Naive thymus-derived CD4-positive, alpha-beta T cell (primary cell): ENCODE results near the gene FZD2. TPM values are rescaled to one million over a fixed set of nuclear protein-coding genes. Genes with fewer than 3 reads are reported as not detected.

Source experiments
- ATAC-seq: fragments of 150-1000 bp; cut with Tn5 transposase; 2 replicates; pipeline ENCODE4 v1.10.0; 2021; ENCODE audit warnings: mild to moderate bottlenecking, moderate library complexity
- CTCF ChIA-PET: fragments of 350-600 bp; sonication (Branson Sonifier 250); formaldehyde crosslinking; loops from one replicate; lab custom pipeline; 2021; ENCODE audit warnings: antibody characterized with exemption; lab: Charles Lee
- POLR2A ChIA-PET: fragments of 350-600 bp; sonication (Branson Sonifier 250); formaldehyde crosslinking; loops from one replicate; lab custom pipeline; 2021; ENCODE audit warnings: antibody characterized with exemption, inconsistent platforms; lab: Charles Lee
- DNase-seq, 9 donors: peaks; one replicate each; pipeline versions ENCODE4 v3.0.0 to v3.0.0-alpha.2; 2020 to 2022; ENCODE audit warnings: mixed read lengths in 1 of 9
- H3K27ac ChIP-seq: one replicate; pipeline ENCODE4 v1.7.0; 2013; ENCODE audit warnings: mild to moderate bottlenecking, low read depth, low read length, moderate library complexity
- H3K27me3 ChIP-seq, 2 donors: one replicate each; pipeline ENCODE4 v1.7.0; 2013; ENCODE audit warnings: low read length in 2 of 2, mild to moderate bottlenecking in 2 of 2, moderate library complexity in 2 of 2; ENCODE audit not compliant: control insufficient read depth in 2 of 2, insufficient read depth in 2 of 2
- H3K36me3 ChIP-seq, 3 experiments: 1 replicate in 2 of 3; 2 replicates in 1 of 3; pipeline ENCODE4 v1.7.0; 2013; ENCODE audit warnings: low read length in 3 of 3, mild to moderate bottlenecking in 3 of 3, moderate library complexity in 1 of 3; ENCODE audit not compliant: insufficient read depth in 3 of 3, control insufficient read depth in 2 of 3
- H3K4me1 ChIP-seq, 2 donors: one replicate each; pipeline ENCODE4 v1.7.0; 2013; ENCODE audit warnings: low read length in 2 of 2, mild to moderate bottlenecking in 2 of 2, moderate library complexity in 1 of 2; ENCODE audit not compliant: control insufficient read depth in 2 of 2, insufficient read depth in 2 of 2
- H3K4me3 ChIP-seq: 2 replicates; pipeline ENCODE4 v1.7.0; 2013; ENCODE audit warnings: mild to moderate bottlenecking, low read length
- H3K9me3 ChIP-seq, 3 experiments: 1 replicate in 2 of 3; 2 replicates in 1 of 3; pipeline ENCODE4 v1.7.0; 2013; ENCODE audit warnings: low read length in 3 of 3; ENCODE audit not compliant: control insufficient read depth in 2 of 3
- H3K27ac Mint-ChIP-seq, 9 donors: one replicate each; pipeline ENCODE4 v1.8.0; 2020 to 2022; ENCODE audit warnings: mixed read lengths in 9 of 9, mild to moderate bottlenecking in 8 of 9, moderate library complexity in 5 of 9, inconsistent platforms in 2 of 9
- H3K27me3 Mint-ChIP-seq, 5 donors: one replicate each; pipeline ENCODE4 v1.8.0; 2021 to 2022; ENCODE audit warnings: mixed read lengths in 5 of 5, mild to moderate bottlenecking in 1 of 5
- H3K36me3 Mint-ChIP-seq, 5 donors: one replicate each; pipeline ENCODE4 v1.8.0; 2020 to 2022; ENCODE audit warnings: mixed read lengths in 5 of 5, mild to moderate bottlenecking in 3 of 5, inconsistent platforms in 1 of 5
- H3K4me1 Mint-ChIP-seq, 7 donors: one replicate each; pipeline ENCODE4 v1.8.0; 2020 to 2022; ENCODE audit warnings: mixed read lengths in 7 of 7, mild to moderate bottlenecking in 3 of 7, inconsistent platforms in 1 of 7
- H3K4me3 Mint-ChIP-seq, 10 donors: one replicate each; pipeline ENCODE4 v1.8.0; 2020 to 2022; ENCODE audit warnings: mild to moderate bottlenecking in 10 of 10, mixed read lengths in 10 of 10, moderate library complexity in 6 of 10, inconsistent platforms in 2 of 10
- H3K9me3 Mint-ChIP-seq, 11 donors: one replicate each; pipeline ENCODE4 v1.8.0; 2020 to 2022; ENCODE audit warnings: mixed read lengths in 11 of 11, mild to moderate bottlenecking in 4 of 11, inconsistent platforms in 1 of 11, moderate library complexity in 1 of 11
- intact Hi-C, 2 donors: fragments of 100-400 bp; cut with micrococcal nuclease; formaldehyde crosslinking; loops; one replicate each; pipeline ENCODE4 v1.15.1; 2023
- polyA plus RNA-seq, 2 donors: library from polyadenylated mRNA; unstranded; fragments of 300-500 nt; fragmentation: Illumina TruSeq; gene quantifications; one replicate each; pipeline ENCODE4 v1.2.3, GENCODE V29; 2021
- total RNA-seq, 6 experiments: library from RNA in 5 of 6; stranded (reverse) in 5 of 6; gene quantifications; 1 replicate in 5 of 6; 2 replicates in 1 of 6; pipeline ENCODE4 v1.2.3 and lab custom pipeline; 2021 to 2026

Gene FZD2
- total and polyA plus RNA-seq, 7 experiments from 2014 or later = 0.13 to 1.7 (median 0.17) TPM; not detected in 3

DNA sequence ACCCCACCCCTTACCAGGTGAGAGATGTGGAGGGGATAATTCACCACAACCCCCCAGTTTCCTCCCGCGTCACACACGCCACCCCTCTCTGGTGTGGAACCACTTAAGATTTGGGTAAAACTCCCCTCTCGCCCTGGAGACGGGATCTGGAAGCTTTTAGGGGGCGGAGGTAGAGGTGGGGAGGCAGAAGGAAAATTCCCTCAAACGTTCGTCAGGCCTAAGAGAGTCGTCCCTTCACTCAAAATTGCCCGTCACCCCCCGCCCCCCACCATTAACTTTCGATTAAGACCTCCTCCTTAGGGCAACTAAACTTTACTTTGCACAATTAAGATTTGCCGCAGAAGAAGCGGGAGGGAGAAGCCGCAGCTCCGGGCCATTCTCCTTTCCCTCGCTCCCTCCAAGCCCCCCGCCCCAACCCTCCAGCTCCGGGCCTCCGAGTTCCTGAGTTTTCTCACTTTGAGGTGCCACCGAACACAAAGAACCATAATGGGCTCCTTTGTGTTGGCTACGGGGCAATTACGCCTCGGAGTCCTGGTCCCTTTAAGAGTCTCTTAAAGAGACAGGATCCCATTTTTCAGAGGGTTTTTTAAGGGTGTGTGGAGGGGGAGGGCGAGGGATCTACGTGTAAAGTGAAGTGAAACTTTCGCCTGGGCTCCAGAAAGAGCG is 985 bp upstream of the FZD2 start:
- ChIA-PET POLR2A (no interaction called here), CTCF (no interaction called here)
- Histone ChIP-seq H3K4me1 (peaks cover 3 to 11% of the 10 kb centered on the region in 2 donors), H3K36me3 (no peaks in the 10 kb centered on the region), H3K9me3 (no peaks in the 10 kb centered on the region), H3K27me3 (peaks cover 0 to 11% of the 10 kb centered on the region in 2 donors), H3K4me3 (peak overlapping the region; percentile 70), H3K27ac (no peak overlapping the region)
- Mint-ChIP-seq H3K27ac (peak overlapping the region in 3 of 9 donors; percentile 24 to 61 (median 42)), H3K4me3 (peak overlapping the region; percentile 81 to 97 (median 92)), H3K9me3 (peaks cover 0 to 3% (median 0%) of the 10 kb centered on the region in 11 donors), H3K27me3 (peaks cover 62 to 82% (median 67%) of the 10 kb centered on the region in 5 donors), H3K36me3 (peaks cover 0 to 4% (median 3%) of the 10 kb centered on the region in 5 donors), H3K4me1 (peaks cover 14 to 33% (median 27%) of the 10 kb centered on the region in 7 donors)
- intact Hi-C loops = loop anchor here in 1 of 2 donors (1.0 to 2.0 kb wide), 2 partner anchors 53 to 219 kb away; partner anchors contain the start of gene GPATCH8
- ATAC-seq (peak; percentile 59), DNase-seq (peak in 4 of 9 donors; percentile 3 to 16 (median 12))

DNA sequence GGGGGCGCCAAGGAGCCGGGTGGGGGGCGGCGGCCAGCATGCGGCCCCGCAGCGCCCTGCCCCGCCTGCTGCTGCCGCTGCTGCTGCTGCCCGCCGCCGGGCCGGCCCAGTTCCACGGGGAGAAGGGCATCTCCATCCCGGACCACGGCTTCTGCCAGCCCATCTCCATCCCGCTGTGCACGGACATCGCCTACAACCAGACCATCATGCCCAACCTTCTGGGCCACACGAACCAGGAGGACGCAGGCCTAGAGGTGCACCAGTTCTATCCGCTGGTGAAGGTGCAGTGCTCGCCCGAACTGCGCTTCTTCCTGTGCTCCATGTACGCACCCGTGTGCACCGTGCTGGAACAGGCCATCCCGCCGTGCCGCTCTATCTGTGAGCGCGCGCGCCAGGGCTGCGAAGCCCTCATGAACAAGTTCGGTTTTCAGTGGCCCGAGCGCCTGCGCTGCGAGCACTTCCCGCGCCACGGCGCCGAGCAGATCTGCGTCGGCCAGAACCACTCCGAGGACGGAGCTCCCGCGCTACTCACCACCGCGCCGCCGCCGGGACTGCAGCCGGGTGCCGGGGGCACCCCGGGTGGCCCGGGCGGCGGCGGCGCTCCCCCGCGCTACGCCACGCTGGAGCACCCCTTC is 484 bp downstream of the FZD2 start:
- H3K4me1 Mint-ChIP-seq = peaks cover 18 to 33% (median 27%) of the 10 kb centered on the region in 7 donors
- H3K27ac ChIP-seq = no peak overlapping the region
- no peaks in the 10 kb centered on the region for H3K36me3 ChIP-seq
- intact Hi-C loops = loop anchor here in 1 of 2 donors (2.0 kb wide), 1 partner anchor 55 kb away; the partner anchor contains the start of gene GPATCH8
- peaks cover 0 to 3% (median 0%) of the 10 kb centered on the region in 11 donors for H3K9me3 Mint-ChIP-seq
- peaks cover 66 to 87% (median 71%) of the 10 kb centered on the region in 5 donors for H3K27me3 Mint-ChIP-seq
- H3K4me3 Mint-ChIP-seq = peak overlapping the region; percentile 88 to 97 (median 90)
- ATAC-seq = peak; percentile 62
- DNase-seq = peak in 7 of 9 donors; percentile 5 to 43 (median 20)
- ChIA-PET CTCF (no interaction called here), POLR2A (no interaction called here)
- peaks cover 0 to 4% (median 3%) of the 10 kb centered on the region in 5 donors for H3K36me3 Mint-ChIP-seq
- peaks cover 3 to 11% of the 10 kb centered on the region in 2 donors for H3K4me1 ChIP-seq
- H3K4me3 ChIP-seq = peak overlapping the region; percentile 33
- H3K27me3 ChIP-seq = peaks cover 0 to 11% of the 10 kb centered on the region in 2 donors
- peak overlapping the region in 2 of 9 donors; percentile 13 to 32 for H3K27ac Mint-ChIP-seq
- no peaks in the 10 kb centered on the region for H3K9me3 ChIP-seq

DNA sequence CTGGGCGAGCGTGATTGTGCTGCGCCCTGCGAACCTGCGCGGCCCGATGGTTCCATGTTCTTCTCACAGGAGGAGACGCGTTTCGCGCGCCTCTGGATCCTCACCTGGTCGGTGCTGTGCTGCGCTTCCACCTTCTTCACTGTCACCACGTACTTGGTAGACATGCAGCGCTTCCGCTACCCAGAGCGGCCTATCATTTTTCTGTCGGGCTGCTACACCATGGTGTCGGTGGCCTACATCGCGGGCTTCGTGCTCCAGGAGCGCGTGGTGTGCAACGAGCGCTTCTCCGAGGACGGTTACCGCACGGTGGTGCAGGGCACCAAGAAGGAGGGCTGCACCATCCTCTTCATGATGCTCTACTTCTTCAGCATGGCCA is 1.0 kb downstream of the FZD2 start:
- Histone ChIP-seq H3K4me1 (peaks cover 3 to 11% of the 10 kb centered on the region in 2 donors), H3K36me3 (no peaks in the 10 kb centered on the region), H3K27ac (no peak overlapping the region), H3K9me3 (no peaks in the 10 kb centered on the region), H3K27me3 (peaks cover 0 to 11% of the 10 kb centered on the region in 2 donors), H3K4me3 (peak overlapping the region; percentile 33)
- peak overlapping the region; percentile 73 to 97 (median 88) for H3K4me3 Mint-ChIP-seq
- no peak for ATAC-seq
- peak in 1 of 9 donors; percentile 1 for DNase-seq
- no peak overlapping the region for H3K27ac Mint-ChIP-seq
- ChIA-PET POLR2A (no interaction called here), CTCF (no interaction called here)
- H3K4me1 Mint-ChIP-seq = peaks cover 18 to 33% (median 27%) of the 10 kb centered on the region in 7 donors
- peaks cover 0 to 4% (median 3%) of the 10 kb centered on the region in 5 donors for H3K36me3 Mint-ChIP-seq
- H3K9me3 Mint-ChIP-seq = peaks cover 0 to 3% (median 0%) of the 10 kb centered on the region in 11 donors
- peaks cover 70 to 91% (median 75%) of the 10 kb centered on the region in 5 donors for H3K27me3 Mint-ChIP-seq
- intact Hi-C loops = no loop called here

DNA sequence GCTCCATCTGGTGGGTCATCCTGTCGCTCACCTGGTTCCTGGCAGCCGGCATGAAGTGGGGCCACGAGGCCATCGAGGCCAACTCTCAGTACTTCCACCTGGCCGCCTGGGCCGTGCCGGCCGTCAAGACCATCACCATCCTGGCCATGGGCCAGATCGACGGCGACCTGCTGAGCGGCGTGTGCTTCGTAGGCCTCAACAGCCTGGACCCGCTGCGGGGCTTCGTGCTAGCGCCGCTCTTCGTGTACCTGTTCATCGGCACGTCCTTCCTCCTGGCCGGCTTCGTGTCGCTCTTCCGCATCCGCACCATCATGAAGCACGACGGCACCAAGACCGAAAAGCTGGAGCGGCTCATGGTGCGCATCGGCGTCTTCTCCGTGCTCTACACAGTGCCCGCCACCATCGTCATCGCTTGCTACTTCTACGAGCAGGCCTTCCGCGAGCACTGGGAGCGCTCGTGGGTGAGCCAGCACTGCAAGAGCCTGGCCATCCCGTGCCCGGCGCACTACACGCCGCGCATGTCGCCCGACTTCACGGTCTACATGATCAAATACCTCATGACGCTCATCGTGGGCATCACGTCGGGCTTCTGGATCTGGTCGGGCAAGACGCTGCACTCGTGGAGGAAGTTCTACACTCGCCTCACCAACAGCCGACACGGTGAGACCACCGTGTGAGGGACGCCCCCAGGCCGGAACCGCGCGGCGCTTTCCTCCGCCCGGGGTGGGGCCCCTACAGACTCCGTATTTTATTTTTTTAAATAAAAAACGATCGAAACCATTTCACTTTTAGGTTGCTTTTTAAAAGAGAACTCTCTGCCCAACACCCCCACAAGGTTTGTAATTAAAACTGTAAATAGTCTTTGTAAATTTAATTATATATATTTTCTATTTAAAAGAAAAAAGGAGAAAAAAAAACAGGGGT is 1.7 kb downstream of the FZD2 start:
- Mint-ChIP-seq H3K36me3 (peaks cover 0 to 4% (median 3%) of the 10 kb centered on the region in 5 donors), H3K4me1 (peaks cover 18 to 33% (median 27%) of the 10 kb centered on the region in 7 donors), H3K4me3 (peak overlapping the region; percentile 73 to 97 (median 88)), H3K27me3 (peaks cover 73 to 88% (median 79%) of the 10 kb centered on the region in 5 donors), H3K27ac (peak overlapping the region in 1 of 9 donors; percentile 68), H3K9me3 (peaks cover 0 to 3% (median 0%) of the 10 kb centered on the region in 11 donors)
- Histone ChIP-seq H3K4me3 (no peak overlapping the region), H3K9me3 (no peaks in the 10 kb centered on the region), H3K27ac (no peak overlapping the region), H3K4me1 (peaks cover 3 to 11% of the 10 kb centered on the region in 2 donors), H3K27me3 (peaks cover 0 to 11% of the 10 kb centered on the region in 2 donors), H3K36me3 (no peaks in the 10 kb centered on the region)
- intact Hi-C loops = no loop called here
- no peak for ATAC-seq
- POLR2A ChIA-PET = no interaction called here
- DNase-seq = no peak
- CTCF ChIA-PET = no interaction called here

DNA sequence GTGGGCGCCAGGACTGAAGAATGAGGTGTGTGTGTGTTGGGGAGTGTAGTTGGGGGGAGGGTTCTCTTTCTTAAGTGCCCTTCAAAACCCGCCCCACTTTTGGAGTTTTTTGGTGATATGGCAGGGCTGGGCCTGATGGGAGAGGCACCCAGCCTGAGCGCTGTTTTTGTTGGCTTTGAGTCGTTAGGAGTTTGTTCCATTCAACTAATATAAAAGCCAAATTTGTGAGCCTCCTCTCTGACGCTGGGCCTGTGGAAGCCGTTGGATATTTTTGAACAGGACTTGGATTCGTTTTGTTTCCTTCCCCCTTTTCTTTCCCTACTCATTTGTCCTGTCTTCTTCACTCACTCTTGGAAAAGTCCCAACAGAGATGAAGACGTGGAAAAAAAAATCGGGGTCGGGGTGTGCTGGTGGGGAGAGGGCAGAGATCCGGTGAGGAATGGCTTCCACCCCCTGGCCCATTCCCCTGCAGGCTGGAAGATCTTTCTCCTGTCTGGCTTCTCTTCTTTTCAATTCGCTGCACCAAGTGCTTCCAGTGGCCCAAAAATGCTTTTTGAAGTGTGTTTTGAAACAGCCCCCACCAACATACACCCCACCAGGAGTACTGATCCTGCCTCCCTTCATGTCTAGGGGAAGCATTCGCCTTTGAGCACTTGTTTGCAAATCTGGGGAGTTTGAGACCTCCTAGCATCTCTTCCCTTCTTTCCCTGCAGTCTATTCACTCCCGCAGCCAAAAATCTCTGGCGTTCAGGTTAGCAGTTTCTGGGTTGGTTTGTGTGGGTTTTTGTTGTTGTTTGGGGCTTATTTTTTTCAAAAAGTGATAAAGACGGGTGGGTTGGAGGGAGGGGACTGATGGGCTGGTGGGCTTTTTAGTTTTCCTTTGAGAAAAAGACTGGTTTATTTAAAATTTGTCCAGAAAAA is 2.6 kb downstream of the FZD2 start:
- peaks cover 0 to 4% (median 4%) of the 10 kb centered on the region in 5 donors for H3K36me3 Mint-ChIP-seq
- H3K36me3 ChIP-seq = no peaks in the 10 kb centered on the region
- peaks cover 73 to 87% (median 81%) of the 10 kb centered on the region in 5 donors for H3K27me3 Mint-ChIP-seq
- peaks cover 18 to 33% (median 27%) of the 10 kb centered on the region in 7 donors for H3K4me1 Mint-ChIP-seq
- H3K4me3 Mint-ChIP-seq = peak overlapping the region in 4 of 10 donors; percentile 7 to 97 (median 59)
- CTCF ChIA-PET = no interaction called here
- H3K27me3 ChIP-seq = peaks cover 0 to 11% of the 10 kb centered on the region in 2 donors
- no peak for ATAC-seq
- H3K9me3 Mint-ChIP-seq = peaks cover 0 to 3% (median 0%) of the 10 kb centered on the region in 11 donors
- H3K27ac Mint-ChIP-seq = no peak overlapping the region
- H3K9me3 ChIP-seq = no peaks in the 10 kb centered on the region
- no peak overlapping the region for H3K4me3 ChIP-seq
- no peak for DNase-seq
- no peak overlapping the region for H3K27ac ChIP-seq
- peaks cover 3 to 11% of the 10 kb centered on the region in 2 donors for H3K4me1 ChIP-seq
- intact Hi-C loops = no loop called here
- POLR2A ChIA-PET = no interaction called here
